Hepatic stellate cell (primary cell): ENCODE results near the gene COPE.

ENCODE experiments used
- DNase-seq: peaks from one replicate; pipeline ENCODE4 v3.0.0; 2011; ENCODE audit warnings: low spot score

Gene COPE

GRCh38 chr19:18866800-18867123 lies 52.4 kb downstream of the COPE start:
- no peak for DNase-seq

- DNase-seq, result peak; percentile 89
Observed at GRCh38 chr19:18865973-18866799, 53.0 kb downstream of the COPE start.

GRCh38 chr19:18865106-18865972 lies 53.8 kb downstream of the COPE start:
- DNase-seq, result no peak

DNA sequence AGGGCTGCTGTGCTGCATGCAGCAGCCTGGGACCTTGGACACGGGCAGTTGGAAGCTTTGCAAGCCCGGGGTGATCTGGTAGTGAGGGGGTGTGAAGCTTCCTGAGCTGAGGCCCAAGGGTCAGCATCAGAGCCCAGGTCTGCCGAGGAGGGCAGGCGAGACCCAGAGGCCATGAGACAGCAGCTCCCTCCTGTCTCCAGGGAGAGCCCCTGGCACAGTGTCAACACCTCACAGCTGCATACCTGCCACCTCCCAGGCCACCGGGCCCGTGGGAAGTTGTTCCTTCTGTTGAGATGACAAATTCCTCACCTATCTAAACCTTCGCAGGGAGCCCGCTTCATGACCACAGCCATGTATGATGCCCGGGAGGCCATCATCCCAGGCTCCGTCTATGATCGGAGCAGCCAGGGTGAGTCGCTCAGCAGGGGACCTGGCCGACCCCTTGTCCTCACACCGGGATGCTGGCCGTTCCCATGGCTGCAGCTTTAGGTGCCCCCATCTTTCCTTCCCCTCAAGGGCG lies 55.3 kb downstream of the COPE start:
- no peak for DNase-seq

DNA sequence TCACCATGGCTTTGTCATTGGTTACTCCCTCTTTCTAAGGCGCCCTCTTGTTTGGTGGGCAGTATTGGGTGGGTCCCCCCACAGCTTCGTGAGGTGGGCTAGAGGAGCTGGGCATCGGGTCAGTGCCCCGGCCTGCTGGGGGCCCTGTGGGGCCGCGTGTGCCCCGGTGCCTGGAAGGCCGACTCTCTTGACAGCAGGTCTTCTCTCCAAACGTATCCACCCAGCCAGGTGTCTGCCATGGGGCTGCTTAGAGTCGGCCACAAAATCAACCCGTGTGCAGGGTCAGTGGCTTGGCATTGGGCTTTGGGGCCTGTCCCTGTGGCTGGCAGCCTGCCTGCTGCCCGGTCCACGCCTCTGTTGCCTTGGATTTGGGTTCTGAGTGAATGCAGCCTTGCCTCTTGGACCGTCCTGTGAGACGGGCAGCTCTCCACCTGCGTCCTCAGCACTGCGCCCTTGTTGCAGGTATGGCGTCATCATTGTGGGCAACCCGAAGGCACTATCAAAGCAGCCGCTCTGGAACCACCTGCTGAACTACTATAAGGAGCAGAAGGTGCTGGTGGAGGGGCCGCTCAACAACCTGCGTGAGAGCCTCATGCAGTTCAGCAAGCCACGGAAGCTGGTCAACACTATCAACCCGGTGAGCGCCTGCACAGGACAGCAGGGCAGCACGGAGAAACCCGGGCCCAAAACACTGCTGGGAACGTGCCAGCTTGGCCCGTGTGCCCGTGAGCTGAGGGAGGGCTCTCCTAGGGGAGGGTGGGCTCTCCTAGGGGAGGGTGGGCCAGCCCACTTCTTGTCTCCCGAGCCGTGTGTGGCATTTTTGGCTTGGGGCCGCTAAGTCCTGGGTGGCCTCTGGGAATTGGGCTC lies 56.0 kb downstream of the COPE start:
- DNase-seq, result no peak

- no peak for DNase-seq
Observed at GRCh38 chr19:18861917-18862316, 57.3 kb downstream of the COPE start.

DNA sequence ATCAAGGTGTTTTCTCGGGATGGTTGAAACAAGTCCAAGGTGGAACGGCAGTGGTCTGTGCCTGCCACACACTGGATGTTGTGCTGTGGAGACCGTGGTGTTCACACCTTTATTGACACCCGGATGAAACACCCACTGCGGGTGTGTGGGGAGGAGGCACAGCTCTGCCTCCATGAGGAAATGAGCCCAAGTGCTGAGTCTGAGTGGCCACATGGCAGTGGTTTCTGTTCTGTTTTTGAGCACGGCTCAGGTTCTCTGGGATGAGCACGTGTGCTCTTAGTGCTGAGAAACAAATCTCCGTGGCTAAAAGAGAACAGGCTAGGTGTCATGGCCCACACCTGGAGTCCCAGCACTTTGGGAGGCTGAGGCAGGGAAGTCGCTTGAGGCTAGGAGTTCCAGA lies 58.0 kb downstream of the COPE start:
- no peak for DNase-seq

GRCh38 chr19:18860725-18861124 lies 58.5 kb downstream of the COPE start:
- no peak for DNase-seq

GRCh38 chr19:18860302-18860700 lies 58.9 kb downstream of the COPE start:
- DNase-seq, result no peak

GRCh38 chr19:18859676-18860301 lies 59.4 kb downstream of the COPE start:
- no peak for DNase-seq

DNA sequence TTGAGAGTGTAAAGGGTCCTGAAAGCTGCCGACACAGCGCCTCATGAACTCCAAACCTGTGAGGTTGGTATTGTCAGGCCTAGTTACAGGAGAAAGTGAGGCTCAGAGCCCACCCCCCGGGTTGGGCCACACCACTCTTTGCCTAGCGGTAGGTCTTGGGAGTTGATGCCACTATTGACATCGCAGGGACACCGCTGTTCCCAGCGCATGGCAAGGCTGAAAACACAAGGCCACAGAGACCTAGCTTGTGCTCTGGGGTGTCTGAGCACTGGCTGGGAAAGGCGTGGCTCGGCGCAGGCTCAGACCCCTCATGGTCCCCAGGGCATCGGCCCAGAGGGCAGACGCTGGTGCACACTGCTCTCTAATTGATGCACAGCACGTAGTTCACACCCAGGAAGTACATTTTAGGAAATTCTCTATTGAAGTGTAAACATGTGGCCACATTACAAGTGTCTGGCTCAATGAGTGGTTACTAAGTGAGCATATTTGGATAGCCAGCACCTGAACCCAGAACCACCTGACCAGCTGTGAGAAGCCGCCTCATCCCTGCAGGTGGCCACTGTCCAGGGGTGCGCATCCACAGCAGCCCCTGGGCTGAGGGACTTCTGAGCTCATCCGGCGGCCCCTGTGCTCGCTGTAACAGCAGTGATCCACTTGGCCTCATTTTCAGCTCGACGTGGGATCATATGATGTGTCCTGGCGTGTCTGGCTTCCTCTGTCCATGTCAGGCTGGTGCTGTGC lies 60.1 kb downstream of the COPE start:
- no peak for DNase-seq

DNA sequence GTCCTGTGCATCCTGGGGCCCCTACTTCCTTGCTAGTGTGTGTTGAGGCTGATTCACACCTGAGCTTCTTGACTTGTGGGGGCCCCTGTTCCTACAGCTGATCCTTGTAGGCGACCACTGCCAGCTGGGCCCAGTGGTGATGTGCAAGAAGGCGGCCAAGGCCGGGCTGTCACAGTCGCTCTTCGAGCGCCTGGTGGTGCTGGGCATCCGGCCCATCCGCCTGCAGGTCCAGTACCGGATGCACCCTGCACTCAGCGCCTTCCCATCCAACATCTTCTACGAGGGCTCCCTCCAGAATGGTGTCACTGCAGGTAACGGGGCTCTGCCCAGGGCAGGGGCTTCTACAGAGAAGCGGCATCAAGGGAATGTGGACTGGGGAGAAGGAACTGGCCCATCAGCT lies 62.0 kb downstream of the COPE start:
- DNase-seq, result no peak

DNA sequence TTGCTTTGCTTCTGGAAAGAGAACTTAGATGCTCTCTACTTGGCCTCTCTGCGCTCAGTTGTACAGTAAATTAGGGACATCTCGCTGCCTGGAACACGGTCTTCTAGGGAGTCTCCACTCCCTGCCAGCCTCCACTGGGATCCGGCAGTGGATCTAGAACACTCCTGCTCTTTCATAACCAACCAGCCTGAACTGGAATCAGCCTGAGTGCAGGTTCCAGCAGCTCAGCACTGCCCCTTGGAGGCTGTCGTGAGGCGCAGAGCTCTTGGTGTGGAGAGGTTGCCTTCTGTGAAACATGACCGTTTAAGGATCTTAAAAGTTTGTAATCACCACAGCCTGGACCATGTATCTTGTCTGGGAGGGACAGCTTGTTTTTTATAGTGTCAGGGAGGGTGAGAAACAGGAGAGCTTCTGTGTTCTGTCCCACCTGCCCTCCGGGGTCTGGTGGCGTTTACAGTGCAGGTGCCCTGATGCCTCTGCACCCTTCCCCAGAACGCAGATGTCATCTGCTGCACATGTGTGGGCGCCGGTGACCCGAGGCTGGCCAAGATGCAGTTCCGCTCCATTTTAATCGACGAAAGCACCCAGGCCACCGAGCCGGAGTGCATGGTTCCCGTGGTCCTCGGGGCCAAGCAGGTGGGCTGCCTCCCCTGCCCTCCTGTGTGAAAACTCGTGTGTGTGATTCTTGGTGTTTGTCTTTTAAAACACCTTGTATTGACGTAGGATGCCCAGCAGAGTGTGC lies 62.6 kb downstream of the COPE start:
- DNase-seq, result peak; percentile 60

- no peak for DNase-seq
Observed at GRCh38 chr19:18855647-18856384, 63.4 kb downstream of the COPE start.

DNA sequence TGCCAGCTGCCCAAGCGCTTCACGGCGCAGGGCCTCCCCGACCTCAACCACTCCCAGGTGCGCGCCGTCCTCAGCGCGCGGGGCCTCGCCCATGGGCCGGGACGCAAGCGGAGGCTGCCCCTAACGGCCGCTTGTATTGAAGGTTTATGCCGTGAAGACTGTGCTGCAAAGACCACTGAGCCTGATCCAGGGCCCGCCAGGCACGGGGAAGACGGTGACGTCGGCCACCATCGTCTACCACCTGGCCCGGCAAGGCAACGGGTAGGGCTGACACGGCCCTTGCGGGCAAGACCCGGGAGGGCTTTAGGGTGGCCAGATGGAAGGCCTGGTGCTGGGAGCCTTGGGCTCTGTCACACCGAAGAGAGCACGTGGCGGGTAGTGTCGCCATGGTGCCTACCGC lies 64.2 kb downstream of the COPE start:
- no peak for DNase-seq

DNA sequence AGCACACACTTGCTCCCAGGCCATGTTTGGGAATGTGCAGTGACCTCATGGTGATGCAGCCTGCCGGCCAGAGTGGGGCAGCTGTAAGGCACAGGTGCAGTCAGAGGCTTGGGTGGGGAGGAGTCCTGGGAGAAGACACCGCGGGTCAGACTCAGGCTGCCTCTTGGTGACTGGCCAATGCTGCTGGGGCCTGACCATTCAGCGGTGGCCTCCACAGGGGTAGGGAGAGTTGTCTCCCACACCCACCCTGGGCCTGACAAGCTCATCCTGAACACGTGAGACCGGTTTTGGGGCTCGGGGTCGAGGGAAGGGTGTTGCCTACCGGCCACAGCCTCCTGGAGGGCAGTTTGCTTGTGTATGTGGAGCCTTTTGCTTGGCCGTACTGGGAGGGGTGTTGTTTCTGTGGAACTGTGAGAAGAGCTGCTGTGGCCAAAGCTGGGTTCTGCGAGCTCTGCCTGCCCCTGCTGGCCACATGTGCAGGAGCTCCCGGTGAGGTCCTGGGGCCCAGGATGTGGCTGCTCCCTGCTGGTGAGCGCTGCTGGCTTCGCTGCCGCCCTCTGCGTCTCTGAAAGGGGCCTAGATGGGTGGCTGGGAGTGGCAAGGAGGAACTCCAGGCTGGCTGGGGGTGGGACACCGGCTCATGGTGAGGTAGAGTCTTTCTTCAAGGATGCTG lies 65.3 kb downstream of the COPE start:
- no peak for DNase-seq

DNA sequence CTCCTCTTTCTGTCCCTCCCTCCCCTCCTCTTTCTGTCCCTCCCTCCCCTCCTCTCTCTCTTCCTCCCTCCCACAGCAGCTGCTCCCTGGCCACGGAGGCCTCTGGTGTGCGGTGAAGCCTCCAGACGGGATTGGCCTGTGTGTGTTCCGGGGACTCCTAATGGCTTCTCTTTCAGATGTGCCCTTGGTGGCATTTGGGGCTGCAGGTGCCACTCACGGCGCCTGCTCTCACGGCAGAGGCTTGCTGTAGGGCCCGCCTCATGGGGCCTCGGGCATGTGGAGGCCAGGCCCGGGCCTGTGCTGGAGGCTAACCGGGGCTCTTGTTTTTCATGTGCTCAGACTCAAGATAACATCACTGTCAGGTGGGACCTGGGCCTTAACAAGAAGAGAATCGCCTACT lies 66.5 kb downstream of the COPE start:
- DNase-seq, result no peak

GRCh38 chr19:18851673-18852325 lies 67.4 kb downstream of the COPE start:
- DNase-seq, result no peak
